Left ventricle myocardium superior (tissue), 1 donor: ENCODE data around the gene ZNF527. TPM values are rescaled to one million over a fixed set of nuclear protein-coding genes. Genes with fewer than 3 reads are reported as not detected.
"Not testable (repeated sequence)": the region's sequence is repeated elsewhere in the genome, so short reads cannot be mapped to it uniquely, and the experiment has no call there.

Source experiments
- ATAC-seq: fragments of 200-7000 bp; cut with Tn5 transposase; one replicate; pipeline ENCODE4 v1.9.1; 2020; ENCODE audit warnings: mild to moderate bottlenecking, moderate library complexity
- DNase-seq: peaks from one replicate; pipeline ENCODE4 v3.0.0-alpha.2; 2020
- intact Hi-C: fragments of 100-400 bp; cut with micrococcal nuclease; formaldehyde crosslinking; loops from one replicate; pipeline ENCODE4 v1.11.0; 2022
- long read RNA-seq: library from polyadenylated mRNA; unstranded; transcript quantifications from one replicate; pipeline ENCODE4 v2.0.0, GENCODE V29; 2021
- total RNA-seq: library from RNA; stranded (reverse); fragmentation: NEBNext Ultra II Directional; extraction: Animal tissue kit (Norgen Biotek cat#: 25700); gene quantifications from one replicate; pipeline ENCODE4 v1.2.1, GENCODE V29; 2021
- donor health status: DM: no; HTN: yes; CAD: no; lungs with severe emphysema.

Gene ZNF527
- total RNA-seq, result 6.1 TPM
- long read RNA-seq, transcript ZNF527-202 (5 exons, 2,828 nt), result major isoform, 5 of 9 reads
- long read RNA-seq, partial matches to known transcripts, result 0 of 9 reads
- long read RNA-seq, other reads (novel, unspliced or antisense), result 4 of 9 reads

- DNase-seq (peak; percentile 99), ATAC-seq (peak; percentile 98)
- intact Hi-C loops, result no loop called here
Measured at GRCh38 chr19:37370880-37371661, at the start of gene ZNF527. TSS of gene ZNF527 (plus strand) at chr19:37371099. CDS start at chr19:37374199, 3,100 bp downstream.

GRCh38 chr19:37329686-37330085, 41.2 kb upstream of the ZNF527 start:
- ATAC-seq (no peak), DNase-seq (no peak)
- intact Hi-C loops, result no loop called here

GRCh38 chr19:37332839-37333238, 38.1 kb upstream of the ZNF527 start:
- no peak for DNase-seq
- intact Hi-C loops, result no loop called here
- no peak for ATAC-seq

- ATAC-seq (no peak), DNase-seq (no peak)
- intact Hi-C loops, result no loop called here
Measured at GRCh38 chr19:37333457-37333856, 37.4 kb upstream of the ZNF527 start.

- intact Hi-C loops, result no loop called here
- ATAC-seq, result peak; percentile 98
- peak; percentile 94 for DNase-seq
Measured at GRCh38 chr19:37334179-37335071, 36.5 kb upstream of the ZNF527 start.

GRCh38 chr19:37342753-37343152, 28.1 kb upstream of the ZNF527 start:
- no peak for DNase-seq
- intact Hi-C loops, result no loop called here
- peak; percentile 42 for ATAC-seq

GRCh38 chr19:37346091-37346490, 24.8 kb upstream of the ZNF527 start:
- intact Hi-C loops, result no loop called here
- ATAC-seq, result peak; percentile 73
- no peak for DNase-seq

- no peak for ATAC-seq
- no peak for DNase-seq
- intact Hi-C loops, result no loop called here
Measured at GRCh38 chr19:37348060-37348459, 22.8 kb upstream of the ZNF527 start.

GRCh38 chr19:37353968-37354367, 16.9 kb upstream of the ZNF527 start:
- DNase-seq (no peak), ATAC-seq (no peak)
- intact Hi-C loops, result no loop called here

- ATAC-seq, result no peak
- intact Hi-C loops, result no loop called here
- no peak for DNase-seq
Measured at GRCh38 chr19:37355901-37356300, 15.0 kb upstream of the ZNF527 start.

GRCh38 chr19:37361994-37362393, 8.9 kb upstream of the ZNF527 start:
- DNase-seq (no peak), ATAC-seq (peak; percentile 14)
- intact Hi-C loops, result no loop called here

GRCh38 chr19:37362733-37363132, 8.2 kb upstream of the ZNF527 start:
- intact Hi-C loops, result no loop called here
- ATAC-seq, result peak; percentile 34
- no peak for DNase-seq

- intact Hi-C loops, ATAC-seq, DNase-seq: not testable (repeated sequence)
Measured at GRCh38 chr19:37370386-37370879, 466 bp upstream of the ZNF527 start.

- DNase-seq, result no peak
- intact Hi-C loops, result no loop called here
- no peak for ATAC-seq
Measured at GRCh38 chr19:37389234-37389633, 18.3 kb downstream of the ZNF527 start.

GRCh38 chr19:37391399-37391798, 20.5 kb downstream of the ZNF527 start:
- DNase-seq, intact Hi-C loops, ATAC-seq: not testable (repeated sequence)

- no peak for ATAC-seq
- intact Hi-C loops, result no loop called here
- DNase-seq, result no peak
Measured at GRCh38 chr19:37401078-37401477, 30.2 kb downstream of the ZNF527 start.

GRCh38 chr19:37403403-37403802, 32.5 kb downstream of the ZNF527 start:
- intact Hi-C loops, result no loop called here
- DNase-seq, result no peak
- ATAC-seq, result no peak

- intact Hi-C loops, DNase-seq, ATAC-seq: not testable (repeated sequence)
Measured at GRCh38 chr19:37406140-37406846, 35.4 kb downstream of the ZNF527 start.

- ATAC-seq, result no peak
- intact Hi-C loops, result no loop called here
- no peak for DNase-seq
Measured at GRCh38 chr19:37412700-37413099, 41.8 kb downstream of the ZNF527 start.
